ENCODE results near the gene NUTM2A.
"Not testable (repeated sequence)": the region's sequence is repeated elsewhere in the genome, so short reads cannot be mapped to it uniquely, and the experiment has no call there.

- not testable (repeated sequence) for TF ChIP-seq CTCF, EP300, POLR2A (IDR thresholded peaks at IDR 0.05)
These were observed 24.3 kb upstream of the NUTM2A start for GRCh38 chr10:87200924-87201323.
